GM10248 (cell line): Measurements from ENCODE around the gene MAPK8IP3.
A peak's percentile ranks its signal among the peaks of the same experiment; 100 is the strongest.

Experiments
- CTCF ChIA-PET: fragments of 300-600 bp; sonication (Branson Sonifier 250); formaldehyde crosslinking; extraction: SDS; loops from one replicate; lab custom pipeline; 2021; ENCODE audit warnings: antibody characterized with exemption; lab: Yijun Ruan, JAX
- POLR2A ChIA-PET: fragments of 350-650 bp; sonication (Branson Sonifier 250); formaldehyde crosslinking; extraction: SDS; loops from one replicate; lab custom pipeline; 2020; ENCODE audit warnings: antibody characterized with exemption; lab: Yijun Ruan, JAX
- DNase-seq: peaks from one replicate; pipeline ENCODE4 v3.0.0; 2012; ENCODE audit errors: extremely low spot score
- CTCF ChIP-seq: IDR thresholded peaks from 2 replicates; pipeline ENCODE4 v1.5.1; 2012; ENCODE audit warnings: mild to moderate bottlenecking, low read depth; ENCODE audit errors: extremely low read depth, missing control alignments, control extremely low read depth

Gene MAPK8IP3

GRCh38 chr16:1705688-1706385 lies at the start of gene MAPK8IP3:
Gene MAPK8IP3 (plus strand): TSS chr16:1706195. CDS start chr16:1706340, 145 bp downstream.
- ChIA-PET POLR2A (interaction anchor here (0.7 to 1.2 kb wide), 3 partner anchors 15 to 259 kb away, joined by 3 to 5 read pairs (median 4); partner anchors contain the start of gene RPS2), CTCF (interaction anchor here (0.6 to 4.5 kb wide), 41 partner anchors 8 to 1069 kb away, joined by 3 to 36 read pairs (median 4); partner anchors contain the start of genes CRAMP1, EME2, FAHD1 and HAGH)
- peak; percentile 99 for TF ChIP-seq CTCF
- DNase-seq, result peak; percentile 99

- TF ChIP-seq CTCF, result no peak
- no peak for DNase-seq
- POLR2A ChIA-PET, result no interaction called here
- CTCF ChIA-PET, result interaction anchor here (0.8 to 1.8 kb wide), 3 partner anchors 9 to 49 kb away, joined by 3 to 5 read pairs (median 3); partner anchors contain the start of gene MAPK8IP3
Measured at GRCh38 chr16:1656808-1657617, 49.0 kb upstream of the MAPK8IP3 start.

GRCh38 chr16:1657841-1658240 lies 48.2 kb upstream of the MAPK8IP3 start:
- TF ChIP-seq CTCF, result no peak
- CTCF ChIA-PET, result interaction anchor here (2.0 kb wide), 1 partner anchor 48 kb away, joined by 5 read pairs; the partner anchor contains the start of gene MAPK8IP3
- DNase-seq, result no peak
- POLR2A ChIA-PET, result no interaction called here

GRCh38 chr16:1659031-1659430 lies 47.0 kb upstream of the MAPK8IP3 start:
- no peak for DNase-seq
- TF ChIP-seq CTCF, result no peak
- ChIA-PET CTCF (interaction anchor here (0.7 to 2.0 kb wide), 2 partner anchors 18 to 47 kb away, joined by 5 read pairs; partner anchors contain the start of genes JPT2 and MAPK8IP3), POLR2A (interaction anchor here (1.4 kb wide), 1 partner anchor 19 kb away, joined by 3 read pairs; the partner anchor contains the start of gene JPT2)

GRCh38 chr16:1661826-1662225 lies 44.2 kb upstream of the MAPK8IP3 start:
- POLR2A ChIA-PET, result no interaction called here
- no peak for DNase-seq
- no peak for TF ChIP-seq CTCF
- CTCF ChIA-PET, result no interaction called here

GRCh38 chr16:1662543-1662942 lies 43.5 kb upstream of the MAPK8IP3 start:
- POLR2A ChIA-PET, result no interaction called here

More at GRCh38 chr16:1662543-1662942, 43.5 kb upstream of the MAPK8IP3 start:
- no peak for DNase-seq
- CTCF ChIA-PET, result no interaction called here
- TF ChIP-seq CTCF, result no peak
